OCI-LY3 (cell line): ENCODE data around the gene FKBP5.

ENCODE experiments used
- CTCF ChIP-seq: fragments of 200-600, 300-600 bp; sonication (generic); IDR thresholded peaks from 2 replicates; pipeline ENCODE4 v1.5.1; 2014; ENCODE audit warnings: antibody characterized with exemption, low read length, low read depth
- EZH2phosphoT487 ChIP-seq: fragments of 200-600 bp; shearing (Covaris generic); IDR thresholded peaks from 2 replicates; pipeline ENCODE4 v1.6.1; 2018; ENCODE audit warnings: antibody characterized with exemption, mixed run types, low read depth

GRCh38 chr6:35717449-35718374 lies 29.0 kb upstream of the FKBP5 start:
- no peak for TF ChIP-seq CTCF
- TF ChIP-seq EZH2phosphoT487 = no peak
